Astrocyte (in vitro differentiated cells and primary cell): Measurements from ENCODE around the gene RTKN. TPM values are rescaled to one million over a fixed set of nuclear protein-coding genes. Genes with fewer than 3 reads are reported as not detected.

ENCODE experiments used
- DNase-seq: peaks from one replicate; pipeline ENCODE4 v3.0.0-alpha.2; 2010; ENCODE audit warnings: low read depth
- FAIRE-seq: peaks from 2 replicates; lab custom pipeline; 2011; peaks lifted over from hg19 to GRCh38; lab: Jason Lieb, UNC
- H2AFZ ChIP-seq: 2 replicates; pipeline ENCODE4 v1.6.0; 2012; ENCODE audit warnings: low read depth, low read length, inconsistent platforms
- H3K27ac ChIP-seq: 2 replicates; pipeline ENCODE4 v1.5.1; 2011; ENCODE audit warnings: low read depth, low read length, inconsistent platforms
- H3K27me3 ChIP-seq: 2 replicates; pipeline ENCODE4 v1.6.0; 2011; ENCODE audit warnings: low read length, inconsistent platforms; ENCODE audit not compliant: insufficient read depth
- H3K36me3 ChIP-seq: 2 replicates; pipeline ENCODE4 v1.5.1; 2011; ENCODE audit warnings: low read length, inconsistent platforms; ENCODE audit not compliant: insufficient read depth
- H3K4me1 ChIP-seq: 2 replicates; pipeline ENCODE4 v1.5.1; 2011; ENCODE audit warnings: low read length, inconsistent platforms; ENCODE audit not compliant: insufficient read depth
- H3K4me2 ChIP-seq: 2 replicates; pipeline ENCODE4 v1.6.0; 2012; ENCODE audit warnings: low read length, inconsistent platforms
- H3K4me3 ChIP-seq: 2 replicates; pipeline ENCODE4 v1.5.1; 2011; ENCODE audit warnings: low read depth, mild to moderate bottlenecking, low read length, inconsistent platforms; ENCODE audit not compliant: insufficient read depth
- H3K79me2 ChIP-seq: 2 replicates; pipeline ENCODE4 v1.6.0; 2012; ENCODE audit warnings: mild to moderate bottlenecking, low read length, inconsistent platforms; ENCODE audit not compliant: insufficient read depth
- H3K9ac ChIP-seq: 2 replicates; pipeline ENCODE4 v1.6.0; 2012; ENCODE audit warnings: mild to moderate bottlenecking, low read length, inconsistent platforms
- H3K9me3 ChIP-seq: 2 replicates; pipeline ENCODE4 v1.5.1; 2012; ENCODE audit warnings: low read depth, mild to moderate bottlenecking, low read length, inconsistent platforms; ENCODE audit not compliant: insufficient read depth
- H4K20me1 ChIP-seq: 2 replicates; pipeline ENCODE4 v1.6.0; 2012; ENCODE audit warnings: low read length, inconsistent platforms; ENCODE audit not compliant: insufficient read depth
- H3K27ac Mint-ChIP-seq: one replicate; pipeline ENCODE4 v1.8.0; 2021; ENCODE audit warnings: mild to moderate bottlenecking, mixed read lengths; ENCODE audit not compliant: unreplicated experiment
- H3K27me3 Mint-ChIP-seq: one replicate; pipeline ENCODE4 v1.8.0; 2021; ENCODE audit warnings: low read depth, mixed read lengths; ENCODE audit not compliant: unreplicated experiment
- H3K36me3 Mint-ChIP-seq: one replicate; pipeline ENCODE4 v1.8.0; 2021; ENCODE audit warnings: low read depth, mixed read lengths; ENCODE audit not compliant: unreplicated experiment
- H3K4me1 Mint-ChIP-seq: one replicate; pipeline ENCODE4 v1.8.0; 2021; ENCODE audit warnings: low read depth, mixed read lengths; ENCODE audit not compliant: unreplicated experiment
- H3K4me3 Mint-ChIP-seq: one replicate; pipeline ENCODE4 v1.8.0; 2021; ENCODE audit warnings: mild to moderate bottlenecking, moderate library complexity, mixed read lengths; ENCODE audit not compliant: unreplicated experiment
- H3K9me3 Mint-ChIP-seq: one replicate; pipeline ENCODE4 v1.8.0; 2021; ENCODE audit warnings: mild to moderate bottlenecking, mixed read lengths; ENCODE audit not compliant: unreplicated experiment
- CTCF ChIP-seq: IDR thresholded peaks from 2 replicates; pipeline ENCODE4 v1.5.1; 2011; ENCODE audit warnings: low read depth, mild to moderate bottlenecking, inconsistent platforms, low read length, moderate library complexity; ENCODE audit not compliant: insufficient read depth
- EZH2 ChIP-seq: IDR thresholded peaks from 2 replicates; pipeline ENCODE4 v1.6.1; 2012; ENCODE audit warnings: mild to moderate bottlenecking, low read length, inconsistent platforms; ENCODE audit not compliant: insufficient read depth
- total RNA-seq: library from RNA; stranded (reverse); gene quantifications from 2 replicates; pipeline ENCODE4 v1.2.1, GENCODE V29; 2021

RTKN gene
- total RNA-seq, 1 donor from 2014 or later, result 41.6 TPM

- FAIRE-seq, result no peak
- TF ChIP-seq CTCF (no peak), EZH2 (no peak)
- DNase-seq, result no peak
- no peaks in the 10 kb centered on the region for H3K27me3 Mint-ChIP-seq
- peaks cover 5% of the 10 kb centered on the region for H3K4me1 ChIP-seq
- no peak overlapping the region for H3K9ac ChIP-seq
- no peaks in the 10 kb centered on the region for H3K36me3 ChIP-seq
- no peaks in the 10 kb centered on the region for H3K9me3 Mint-ChIP-seq
- H3K4me2 ChIP-seq, result no peak overlapping the region
- H3K79me2 ChIP-seq, result peaks cover 33% of the 10 kb centered on the region
- peaks cover 22% of the 10 kb centered on the region for H4K20me1 ChIP-seq
- H3K27me3 ChIP-seq, result no peaks in the 10 kb centered on the region
- H3K36me3 Mint-ChIP-seq, result no peaks in the 10 kb centered on the region
- no peak overlapping the region for H3K27ac Mint-ChIP-seq
- no peak overlapping the region for H3K27ac ChIP-seq
- peaks cover 4% of the 10 kb centered on the region for H3K4me1 Mint-ChIP-seq
- H2AFZ ChIP-seq, result no peak overlapping the region
- no peak overlapping the region for H3K4me3 ChIP-seq
- H3K4me3 Mint-ChIP-seq, result no peak overlapping the region
- no peaks in the 10 kb centered on the region for H3K9me3 ChIP-seq
Observed at GRCh38 chr2:74393525-74393924, 48.2 kb downstream of the RTKN start.

GRCh38 chr2:74392449-74392743 lies 49.3 kb downstream of the RTKN start:
- no peak overlapping the region for H3K27ac Mint-ChIP-seq
- Histone ChIP-seq H3K9ac (peak overlapping the region; percentile 98), H3K27ac (no peak overlapping the region), H3K4me3 (peak overlapping the region; percentile 92), H3K4me1 (peaks cover 12% of the 10 kb centered on the region), H2AFZ (peak overlapping the region; percentile 97), H3K36me3 (no peaks in the 10 kb centered on the region), H3K9me3 (no peaks in the 10 kb centered on the region), H3K27me3 (no peaks in the 10 kb centered on the region), H4K20me1 (peaks cover 33% of the 10 kb centered on the region), H3K4me2 (peak overlapping the region; percentile 92), H3K79me2 (peaks cover 45% of the 10 kb centered on the region)
- TF ChIP-seq CTCF, result no peak
- no peak for TF ChIP-seq EZH2
- no peaks in the 10 kb centered on the region for H3K9me3 Mint-ChIP-seq
- peak overlapping the region; percentile 72 for H3K4me3 Mint-ChIP-seq
- DNase-seq, result no peak
- FAIRE-seq, result no peak
- no peaks in the 10 kb centered on the region for H3K27me3 Mint-ChIP-seq
- H3K4me1 Mint-ChIP-seq, result peaks cover 4% of the 10 kb centered on the region
- no peaks in the 10 kb centered on the region for H3K36me3 Mint-ChIP-seq

GRCh38 chr2:74391580-74392448 lies 49.9 kb downstream of the RTKN start:
- TF ChIP-seq CTCF, result peak; percentile 99
- no peak for TF ChIP-seq EZH2
- Mint-ChIP-seq H3K4me3 (peak overlapping the region; percentile 72), H3K27ac (peak overlapping the region; percentile 98), H3K36me3 (no peaks in the 10 kb centered on the region), H3K9me3 (no peaks in the 10 kb centered on the region), H3K4me1 (peaks cover 4% of the 10 kb centered on the region), H3K27me3 (no peaks in the 10 kb centered on the region)
- peak overlapping the region; percentile 98 for H3K9ac ChIP-seq
- H3K4me2 ChIP-seq, result peak overlapping the region; percentile 92
- DNase-seq (peak; percentile 58), FAIRE-seq (no peak)
- H3K4me3 ChIP-seq, result peak overlapping the region; percentile 92
- H3K4me1 ChIP-seq, result peaks cover 16% of the 10 kb centered on the region
- no peaks in the 10 kb centered on the region for H3K36me3 ChIP-seq
- peak overlapping the region; percentile 99 for H3K27ac ChIP-seq
- peak overlapping the region; percentile 97 for H2AFZ ChIP-seq
- peaks cover 39% of the 10 kb centered on the region for H4K20me1 ChIP-seq
- H3K27me3 ChIP-seq, result no peaks in the 10 kb centered on the region
- H3K9me3 ChIP-seq, result no peaks in the 10 kb centered on the region
- H3K79me2 ChIP-seq, result peaks cover 51% of the 10 kb centered on the region
